GM12872 (cell line): ENCODE data around the gene GALR1.

Source experiments
- CTCF ChIP-seq: IDR thresholded peaks from 3 replicates; pipeline ENCODE4 v1.5.1; 2011; ENCODE audit warnings: low read depth, mild to moderate bottlenecking, low read length, moderate library complexity; ENCODE audit not compliant: insufficient read depth

Gene GALR1

GRCh38 chr18:77254711-77255405 is 5.2 kb downstream of the GALR1 start:
- TF ChIP-seq CTCF, result no peak

- no peak for TF ChIP-seq CTCF
These were observed 5.9 kb downstream of the GALR1 start for GRCh38 chr18:77255426-77256105.

GRCh38 chr18:77262643-77263465 is 13.2 kb downstream of the GALR1 start:
- no peak for TF ChIP-seq CTCF

- no peak for TF ChIP-seq CTCF
These were observed 13.8 kb downstream of the GALR1 start for GRCh38 chr18:77263466-77263763.

- TF ChIP-seq CTCF, result no peak
These were observed 18.3 kb downstream of the GALR1 start for GRCh38 chr18:77267969-77268368.

GRCh38 chr18:77268456-77268855 is 18.8 kb downstream of the GALR1 start:
- no peak for TF ChIP-seq CTCF

GRCh38 chr18:77271576-77272481 is 22.2 kb downstream of the GALR1 start:
- no peak for TF ChIP-seq CTCF
